Transverse colon (tissue), 4 donors: ENCODE data around the gene FCSK.
"Not testable (repeated sequence)": the region's sequence is repeated elsewhere in the genome, so short reads cannot be mapped to it uniquely, and the experiment has no call there.

ENCODE experiments used
- EP300 ChIP-seq: sonication (generic); formaldehyde crosslinking; IDR thresholded peaks from one replicate; pipeline ENCODE4 v1.6.1; 2017; ENCODE audit warnings: antibody characterized with exemption, low read depth
- POLR2A ChIP-seq: fragments of 450-650 bp; IDR thresholded peaks from one replicate; pipeline ENCODE4 v1.6.1; 2016; ENCODE audit warnings: antibody characterized with exemption, mild to moderate bottlenecking, moderate library complexity
- POLR2AphosphoS5 ChIP-seq, 3 donors: sonication (generic); formaldehyde crosslinking; IDR thresholded peaks; one replicate each; pipeline ENCODE4 v1.6.1; 2016; ENCODE audit warnings: antibody characterized with exemption in 3 of 3
- TF ChIP-seq, protein P1 (sequence below), 5 experiments: fragments of 200-600 bp in 3 of 5; fragments of 450-650 bp in 2 of 5; sonication (generic) in 3 of 5; IDR thresholded peaks; 1 replicate in 2 of 5; 2 replicates in 3 of 5; pipeline ENCODE4 v1.5.1; 2016 to 2017; ENCODE audit warnings: antibody characterized with exemption in 5 of 5, inconsistent platforms in 3 of 5, mild to moderate bottlenecking in 2 of 5, moderate library complexity in 1 of 5

DNA sequence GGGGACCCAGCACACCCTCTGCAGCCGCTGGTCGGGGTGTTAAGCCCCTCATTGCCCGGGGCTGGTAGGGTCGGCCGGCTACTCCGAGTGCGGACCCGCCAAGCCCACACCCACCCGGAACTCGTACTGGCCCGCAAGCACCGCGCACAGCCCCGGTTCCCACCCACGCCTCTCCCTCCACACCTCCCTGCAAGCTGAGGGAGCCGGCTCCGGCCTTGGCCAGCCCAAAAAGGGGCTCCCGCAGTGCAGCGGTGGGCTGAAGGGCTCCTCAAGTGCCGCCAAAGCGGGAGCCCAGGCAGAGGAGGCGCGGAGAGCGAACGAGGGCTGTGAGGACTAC lies 3.4 kb upstream of the FCSK start:
- not testable (repeated sequence) for TF ChIP-seq POLR2AphosphoS5 (IDR thresholded peaks at IDR 0.05); POLR2A; EP300
- TF ChIP-seq, protein P1, sequence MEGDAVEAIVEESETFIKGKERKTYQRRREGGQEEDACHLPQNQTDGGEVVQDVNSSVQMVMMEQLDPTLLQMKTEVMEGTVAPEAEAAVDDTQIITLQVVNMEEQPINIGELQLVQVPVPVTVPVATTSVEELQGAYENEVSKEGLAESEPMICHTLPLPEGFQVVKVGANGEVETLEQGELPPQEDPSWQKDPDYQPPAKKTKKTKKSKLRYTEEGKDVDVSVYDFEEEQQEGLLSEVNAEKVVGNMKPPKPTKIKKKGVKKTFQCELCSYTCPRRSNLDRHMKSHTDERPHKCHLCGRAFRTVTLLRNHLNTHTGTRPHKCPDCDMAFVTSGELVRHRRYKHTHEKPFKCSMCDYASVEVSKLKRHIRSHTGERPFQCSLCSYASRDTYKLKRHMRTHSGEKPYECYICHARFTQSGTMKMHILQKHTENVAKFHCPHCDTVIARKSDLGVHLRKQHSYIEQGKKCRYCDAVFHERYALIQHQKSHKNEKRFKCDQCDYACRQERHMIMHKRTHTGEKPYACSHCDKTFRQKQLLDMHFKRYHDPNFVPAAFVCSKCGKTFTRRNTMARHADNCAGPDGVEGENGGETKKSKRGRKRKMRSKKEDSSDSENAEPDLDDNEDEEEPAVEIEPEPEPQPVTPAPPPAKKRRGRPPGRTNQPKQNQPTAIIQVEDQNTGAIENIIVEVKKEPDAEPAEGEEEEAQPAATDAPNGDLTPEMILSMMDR (IDR thresholded peaks at IDR 0.05) = not testable (repeated sequence)
